ENCODE data around the gene CPNE8.

- TF ChIP-seq EP300 (IDR thresholded peaks at IDR 0.05), result no peak
- no peak for TF ChIP-seq CTCF (IDR thresholded peaks at IDR 0.05)
- TF ChIP-seq POLR2AphosphoS5 (IDR thresholded peaks at IDR 0.05), result no peak
- no peak for TF ChIP-seq POLR2A (IDR thresholded peaks at IDR 0.05)
Measured at GRCh38 chr12:38653650-38654049, 251.7 kb downstream of the CPNE8 start.
